IMR-90 (cell line): ENCODE data around the gene RUNX2.

Source experiments
- CHD1 ChIP-seq: IDR thresholded peaks from 2 replicates; pipeline ENCODE4 v1.6.1; 2012; ENCODE audit warnings: low read depth, low read length, improper control_type of control experiment
- CTCF ChIP-seq: conservative IDR thresholded peaks from 2 replicates; pipeline ENCODE4 v1.5.1; 2012; ENCODE audit warnings: mild to moderate bottlenecking, low read depth, low read length, improper control_type of control experiment
- ELK1 ChIP-seq: fragments of 150-350 bp; IDR thresholded peaks from 2 replicates; pipeline ENCODE4 v1.6.1; 2016; ENCODE audit warnings: low read depth, mild to moderate bottlenecking, low read length, moderate library complexity, borderline replicate concordance
- FOS ChIP-seq: fragments of 150-350 bp; IDR thresholded peaks from 2 replicates; pipeline ENCODE4 v1.6.1; 2016; ENCODE audit warnings: low read depth, low read length
- MXI1 ChIP-seq: IDR thresholded peaks from 2 replicates; pipeline ENCODE4 v1.6.1; 2012; ENCODE audit warnings: low read depth, mild to moderate bottlenecking, low read length, moderate library complexity, borderline replicate concordance
- POLR2A ChIP-seq: IDR thresholded peaks from 2 replicates; pipeline ENCODE4 v1.6.1; 2012; ENCODE audit warnings: mild to moderate bottlenecking, low read depth, low read length
- RCOR1 ChIP-seq: IDR thresholded peaks from 2 replicates; pipeline ENCODE4 v1.6.1; 2012; ENCODE audit warnings: mild to moderate bottlenecking, low read length, improper control_type of control experiment; ENCODE audit not compliant: insufficient replicate concordance
- RFX5 ChIP-seq: IDR thresholded peaks from 2 replicates; pipeline ENCODE4 v1.8.0; 2012; ENCODE audit warnings: low read depth, mild to moderate bottlenecking, low read length, moderate library complexity

GRCh38 chr6:45691426-45691825 lies 363.3 kb downstream of the RUNX2 start:
- TF ChIP-seq MXI1 (no peak), CTCF (no peak), POLR2A (no peak), ELK1 (no peak), FOS (no peak), RFX5 (no peak), CHD1 (no peak), RCOR1 (no peak)
